Measurements from ENCODE around the gene MRPL16.
"Not testable (repeated sequence)": the region's sequence is repeated elsewhere in the genome, so short reads cannot be mapped to it uniquely, and the experiment has no call there.

The MRPL16 gene

GRCh38 chr11:59813364-59813763, 2.8 kb upstream of the MRPL16 start:
- DNase-seq (ENCODE audit: low read depth in 1 of 2, low spot score in 1 of 2), result no peak

- no peak for DNase-seq (ENCODE audit: low read depth in 1 of 2, low spot score in 1 of 2)
Measured at GRCh38 chr11:59812220-59812619, 1.6 kb upstream of the MRPL16 start.

- no peak for DNase-seq (ENCODE audit: low read depth in 1 of 2, low spot score in 1 of 2)
Measured at GRCh38 chr11:59810911-59811259, 307 bp upstream of the MRPL16 start.

- DNase-seq (ENCODE audit: low read depth in 1 of 2, low spot score in 1 of 2), result no peak
Measured at GRCh38 chr11:59807047-59807610, 3.4 kb downstream of the MRPL16 start.

- no peak for DNase-seq (ENCODE audit: low read depth in 1 of 2, low spot score in 1 of 2)
Measured at GRCh38 chr11:59804061-59804460, 6.5 kb downstream of the MRPL16 start.

GRCh38 chr11:59802639-59803176, 7.9 kb downstream of the MRPL16 start:
- DNase-seq (ENCODE audit: low read depth in 1 of 2, low spot score in 1 of 2), result no peak

GRCh38 chr11:59801981-59802638, 8.5 kb downstream of the MRPL16 start:
- DNase-seq (ENCODE audit: low read depth in 1 of 2, low spot score in 1 of 2), result no peak

- DNase-seq (ENCODE audit: low read depth in 1 of 2, low spot score in 1 of 2), result no peak
Measured at GRCh38 chr11:59801160-59801706, 9.3 kb downstream of the MRPL16 start.

- DNase-seq (ENCODE audit: low read depth in 1 of 2, low spot score in 1 of 2), result no peak
Measured at GRCh38 chr11:59800390-59801025, 10.1 kb downstream of the MRPL16 start.

- no peak for DNase-seq (ENCODE audit: low read depth in 1 of 2, low spot score in 1 of 2)
Measured at GRCh38 chr11:59794417-59794816, 16.2 kb downstream of the MRPL16 start.

GRCh38 chr11:59792507-59792906, 18.1 kb downstream of the MRPL16 start:
- no peak for DNase-seq (ENCODE audit: low read depth in 1 of 2, low spot score in 1 of 2)

GRCh38 chr11:59791639-59792038, 18.9 kb downstream of the MRPL16 start:
- no peak for DNase-seq (ENCODE audit: low read depth in 1 of 2, low spot score in 1 of 2)

GRCh38 chr11:59787816-59788215, 22.8 kb downstream of the MRPL16 start:
- DNase-seq (ENCODE audit: low read depth in 1 of 2, low spot score in 1 of 2), result no peak

- DNase-seq (ENCODE audit: low read depth in 1 of 2, low spot score in 1 of 2), result no peak
Measured at GRCh38 chr11:59787255-59787588, 23.4 kb downstream of the MRPL16 start.

GRCh38 chr11:59785818-59786217, 24.8 kb downstream of the MRPL16 start:
- DNase-seq (ENCODE audit: low read depth in 1 of 2, low spot score in 1 of 2), result no peak

- not testable (repeated sequence) for DNase-seq (ENCODE audit: low read depth in 1 of 2, low spot score in 1 of 2)
Measured at GRCh38 chr11:59784441-59784840, 26.1 kb downstream of the MRPL16 start.

- no peak for DNase-seq (ENCODE audit: low read depth in 1 of 2, low spot score in 1 of 2)
Measured at GRCh38 chr11:59783632-59784090, 26.9 kb downstream of the MRPL16 start.

- no peak for DNase-seq (ENCODE audit: low read depth in 1 of 2, low spot score in 1 of 2)
Measured at GRCh38 chr11:59782080-59782479, 28.5 kb downstream of the MRPL16 start.

- DNase-seq (ENCODE audit: low read depth in 1 of 2, low spot score in 1 of 2), result no peak
Measured at GRCh38 chr11:59779487-59779886, 31.1 kb downstream of the MRPL16 start.

GRCh38 chr11:59778122-59778521, 32.5 kb downstream of the MRPL16 start:
- no peak for DNase-seq (ENCODE audit: low read depth in 1 of 2, low spot score in 1 of 2)

GRCh38 chr11:59777104-59777503, 33.5 kb downstream of the MRPL16 start:
- no peak for DNase-seq (ENCODE audit: low read depth in 1 of 2, low spot score in 1 of 2)
